ENCODE measurements around the gene DNM2. TPM values are rescaled to one million over a fixed set of nuclear protein-coding genes. Genes with fewer than 3 reads are reported as not detected.

DNM2 gene
- total and polyA plus RNA-seq, 2 of the 13 experiments (the other 11 are each of a cell fraction or from before 2014, with no cell fraction given), result 41.7 to 59.8 TPM

DNA sequence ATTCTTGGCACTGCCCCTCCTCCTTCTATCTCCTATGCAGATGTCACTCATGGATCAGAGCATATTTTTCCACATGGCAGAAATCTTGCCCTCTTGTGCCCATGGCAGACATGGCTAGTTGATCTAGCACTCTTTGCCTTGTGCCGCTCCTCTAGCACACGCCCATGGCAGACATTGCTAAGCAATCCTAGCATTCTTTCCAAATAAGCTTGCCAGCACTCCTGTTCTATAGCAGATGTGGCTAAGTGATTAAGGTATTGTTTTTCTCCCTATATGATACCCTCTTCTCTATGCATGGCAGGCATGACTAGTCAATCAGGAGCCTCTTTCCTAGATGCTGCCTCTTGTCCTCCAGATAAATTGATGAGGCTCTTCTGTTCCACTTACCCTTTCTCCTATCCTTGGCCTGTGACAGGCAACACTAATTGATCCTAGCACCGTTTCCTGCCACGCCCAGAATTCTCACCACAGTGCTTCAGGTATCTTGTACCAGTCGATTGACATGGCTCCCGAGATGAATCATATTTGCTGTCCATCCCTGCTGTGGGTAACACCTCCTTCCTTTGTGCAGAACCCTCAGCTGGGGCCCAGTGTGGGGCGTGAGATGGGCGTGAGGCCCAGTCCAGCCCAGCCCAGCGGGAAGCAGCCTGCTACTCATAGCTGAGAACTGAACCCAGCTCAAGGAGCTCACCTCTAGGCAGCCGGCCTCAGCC, 91.2 kb downstream of the DNM2 start (continued):
- TF ChIP-seq, protein P1, sequence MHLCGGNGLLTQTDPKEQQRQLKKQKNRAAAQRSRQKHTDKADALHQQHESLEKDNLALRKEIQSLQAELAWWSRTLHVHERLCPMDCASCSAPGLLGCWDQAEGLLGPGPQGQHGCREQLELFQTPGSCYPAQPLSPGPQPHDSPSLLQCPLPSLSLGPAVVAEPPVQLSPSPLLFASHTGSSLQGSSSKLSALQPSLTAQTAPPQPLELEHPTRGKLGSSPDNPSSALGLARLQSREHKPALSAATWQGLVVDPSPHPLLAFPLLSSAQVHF (CRISPR knock-in tag; IDR thresholded peaks at IDR 0.05), result no peak
- TF ChIP-seq ZNF543 (CRISPR knock-in tag; IDR thresholded peaks at IDR 0.05) (no peak), KAT7 (CRISPR knock-in tag; IDR thresholded peaks at IDR 0.05; ENCODE audit: borderline replicate concordance) (no peak)

DNA sequence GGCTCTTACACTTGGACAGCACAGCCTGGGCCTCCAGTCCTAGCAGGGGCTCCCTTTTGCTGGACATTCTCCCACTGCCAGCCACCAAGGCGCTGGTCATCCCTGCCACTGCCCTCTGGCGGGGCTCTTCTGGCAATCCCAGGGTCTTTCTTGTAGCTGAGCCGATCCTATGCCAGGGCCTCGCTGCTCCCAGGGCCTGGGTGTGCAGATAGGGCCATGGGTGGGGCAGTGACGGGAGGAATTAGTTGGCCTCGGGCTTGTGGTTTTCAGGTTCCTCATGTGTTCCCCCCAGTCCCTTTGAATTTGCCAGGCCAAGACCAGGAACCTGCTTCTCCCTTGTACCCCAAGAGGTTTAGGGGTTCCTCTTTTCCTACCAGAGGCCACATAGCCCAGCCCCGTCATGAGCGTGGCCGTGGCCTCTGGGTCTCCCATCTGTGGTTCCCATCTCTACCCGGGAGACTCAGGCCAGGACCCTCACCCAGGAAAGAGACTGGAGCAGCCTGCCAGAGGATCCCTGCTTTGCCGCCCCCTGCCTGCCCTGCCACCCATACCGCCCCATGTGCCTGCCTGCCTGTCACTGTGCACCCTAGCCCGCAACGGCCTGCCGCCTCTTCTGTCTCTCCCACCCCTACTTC, 91.9 kb downstream of the DNM2 start:
- FAIRE-seq (no peak), DNase-seq (ENCODE audit: low spot score) (no peak), ATAC-seq (no peak)
- ChIA-PET CTCF (ENCODE audit: low intra/inter-chr PET ratio, low total read pairs) (no interaction called here), POLR2A (no interaction called here)
- H3K79me2 ChIP-seq (ENCODE audit: insufficient read depth, low read length), result no peaks in the 10 kb centered on the region
- H2AFZ ChIP-seq (ENCODE audit: low read length), result no peak overlapping the region
- no peak overlapping the region for H3K9ac ChIP-seq (ENCODE audit: insufficient read depth, low read depth, low read length)
- no peak for TF ChIP-seq SOX5 (CRISPR knock-in tag; IDR thresholded peaks at IDR 0.05; ENCODE audit: borderline replicate concordance)
- TF ChIP-seq, protein P2, sequence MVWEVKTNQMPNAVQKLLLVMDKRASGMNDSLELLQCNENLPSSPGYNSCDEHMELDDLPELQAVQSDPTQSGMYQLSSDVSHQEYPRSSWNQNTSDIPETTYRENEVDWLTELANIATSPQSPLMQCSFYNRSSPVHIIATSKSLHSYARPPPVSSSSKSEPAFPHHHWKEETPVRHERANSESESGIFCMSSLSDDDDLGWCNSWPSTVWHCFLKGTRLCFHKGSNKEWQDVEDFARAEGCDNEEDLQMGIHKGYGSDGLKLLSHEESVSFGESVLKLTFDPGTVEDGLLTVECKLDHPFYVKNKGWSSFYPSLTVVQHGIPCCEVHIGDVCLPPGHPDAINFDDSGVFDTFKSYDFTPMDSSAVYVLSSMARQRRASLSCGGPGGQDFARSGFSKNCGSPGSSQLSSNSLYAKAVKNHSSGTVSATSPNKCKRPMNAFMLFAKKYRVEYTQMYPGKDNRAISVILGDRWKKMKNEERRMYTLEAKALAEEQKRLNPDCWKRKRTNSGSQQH (CRISPR knock-in tag; IDR thresholded peaks at IDR 0.05; ENCODE audit: low read depth), result no peak
- no peak for TF ChIP-seq REPIN1 (CRISPR knock-in tag; IDR thresholded peaks at IDR 0.05; ENCODE audit: borderline replicate concordance, low read depth)
- TF ChIP-seq SRY (CRISPR knock-in tag; IDR thresholded peaks at IDR 0.05), result no peak
- TF ChIP-seq ZNF788 (CRISPR knock-in tag; IDR thresholded peaks at IDR 0.05; ENCODE audit: borderline replicate concordance), result no peak
- TF ChIP-seq ZSCAN30 (CRISPR knock-in tag; IDR thresholded peaks at IDR 0.05), result no peak
- no peak for TF ChIP-seq KLF16 (CRISPR knock-in tag; IDR thresholded peaks at IDR 0.05)
- no peak for TF ChIP-seq NR3C1 (CRISPR knock-in tag; IDR thresholded peaks at IDR 0.05)
- no peak overlapping the region for H3K4me2 ChIP-seq (ENCODE audit: low read depth, low read length)
- peaks cover 22% of the 10 kb centered on the region for H3K4me1 ChIP-seq (ENCODE audit: insufficient read depth, low read length)
- H3K36me3 ChIP-seq (replicated peaks in 1 of 2; ENCODE audit: control insufficient read depth in 1 of 2, insufficient read depth in 2 of 2, low read length in 2 of 2), result peaks cover 12 to 49% of the 10 kb centered on the region in 2 experiments; a peak in 4 of 5 replicates
- no TSS peak for BruUV-seq (replicated peaks)
- no peaks in the 10 kb centered on the region for H3K9me3 ChIP-seq (ENCODE audit: low read length)
- no peak overlapping the region for H3K4me3 ChIP-seq (replicated peaks in 1 of 3; ENCODE audit: insufficient read depth in 1 of 3, low read depth in 2 of 3, low read length in 3 of 3)
- H3K27me3 ChIP-seq (ENCODE audit: control insufficient read depth in 1 of 2, insufficient read depth in 2 of 2, low read length in 2 of 2), result no peaks in the 10 kb centered on the region
- WGBS (ENCODE audit: low lambda C conversion rate), result 97% methylated on average over 13 of the region's 15 CpGs
- no peak overlapping the region for H3K27ac ChIP-seq (ENCODE audit: extremely low read length, insufficient read depth, low read length)
- H4K20me1 ChIP-seq (ENCODE audit: insufficient read depth, low read length), result no peaks in the 10 kb centered on the region
- in situ Hi-C loops (cut with HindIII; ENCODE audit: extremely low pct_ligation_motif_present, low pct_unique_long_range_greater_than_20kb) (no loop called here), intact Hi-C loops (cut with micrococcal nuclease; ENCODE audit: unreplicated experiment) (loop anchor here (5.0 kb wide), 1 partner anchor 42 kb away; no protein-coding TSS in a partner anchor)

All from HepG2 (cell line).